K562 (cell line): ENCODE data around the gene CCM2. TPM values are rescaled to one million over a fixed set of nuclear protein-coding genes. Genes with fewer than 3 reads are reported as not detected.

Experiments used
- ATAC-seq: fragments of 200-7000 bp; cut with Tn5 transposase; 3 replicates; pipeline ENCODE4 v1.9.1; 2020; ENCODE audit warnings: moderate library complexity
- BruUV-seq: library from RNA; stranded (reverse); fragments of 400-500 nt; replicated peaks from 2 replicates; lab custom pipeline; 2021; lab: Mats Ljungman, UMichigan
- CTCF ChIA-PET: fragments of 300-600 bp; formaldehyde crosslinking; extraction: SDS; loops from one replicate; lab custom pipeline; 2021; ENCODE audit warnings: low intra/inter-chr PET ratio; lab: Yijun Ruan, JAX
- POLR2A ChIA-PET: fragments of 300-600, 350-650 bp; sonication (Branson Sonifier 250); formaldehyde crosslinking; extraction: SDS; loops from one replicate; lab custom pipeline; 2021; ENCODE audit warnings: antibody characterized with exemption, inconsistent platforms; lab: Yijun Ruan, JAX
- DNase-seq, 4 experiments: peaks; one replicate each; pipeline versions ENCODE4 v3.0.0 to v3.0.0-alpha.2; 2011 to 2018; ENCODE audit warnings: low spot score in 3 of 4, mixed read lengths in 3 of 4; ENCODE audit errors: extremely low read depth in 1 of 4
- FAIRE-seq: peaks from 2 replicates; lab custom pipeline; 2011; peaks lifted over from hg19 to GRCh38; lab: Jason Lieb, UNC
- H2AFZ ChIP-seq: 2 replicates; pipeline ENCODE4 v1.6.0; 2011; ENCODE audit warnings: low read depth, low read length, control low read depth, inconsistent platforms
- H3K27ac ChIP-seq: fragments of 200-600 bp; 3 replicates; pipeline ENCODE4 v1.8.0; 2011; ENCODE audit warnings: low read depth, mild to moderate bottlenecking, control low read depth, inconsistent platforms, low read length, moderate library complexity, mixed read lengths; ENCODE audit errors: extremely low read depth
- H3K27me3 ChIP-seq, 2 experiments: fragments of 300-600 bp in 1 of 2; 2 replicates in 1 of 2; 3 replicates in 1 of 2; pipeline versions ENCODE4 v1.6.0 to v1.8.0; 2011; ENCODE audit warnings: inconsistent platforms in 2 of 2, low read length in 2 of 2, mild to moderate bottlenecking in 1 of 2, mixed read lengths in 1 of 2, moderate library complexity in 1 of 2; ENCODE audit not compliant: control insufficient read depth in 2 of 2, insufficient read depth in 2 of 2
- H3K36me3 ChIP-seq: fragments of 300-600 bp; 3 replicates; pipeline ENCODE4 v1.8.0; 2011; ENCODE audit warnings: mild to moderate bottlenecking, low read length, inconsistent platforms; ENCODE audit not compliant: control insufficient read depth, insufficient read depth
- H3K4me1 ChIP-seq, 2 experiments: fragments of 200-600 bp in 1 of 2; replicated peaks in 1 of 2; 2 replicates in 1 of 2; 3 replicates in 1 of 2; pipeline versions ENCODE4 v1.5.1 to v1.8.0; 2011; ENCODE audit warnings: inconsistent platforms in 2 of 2, low read length in 2 of 2, mild to moderate bottlenecking in 1 of 2, mixed read lengths in 1 of 2, moderate library complexity in 1 of 2; ENCODE audit not compliant: control insufficient read depth in 2 of 2, insufficient read depth in 2 of 2
- H3K4me2 ChIP-seq: 2 replicates; pipeline ENCODE4 v1.6.1; 2011; ENCODE audit warnings: low read length, control low read depth, inconsistent platforms, mixed read lengths; ENCODE audit not compliant: insufficient read depth
- H3K4me3 ChIP-seq: fragments of 200-600 bp; sonication (generic), shearing (Covaris generic); 2 replicates; pipeline ENCODE4 v1.5.1; 2016; ENCODE audit warnings: control low read depth, inconsistent platforms
- H3K79me2 ChIP-seq: fragments of 200-600 bp; 3 replicates; pipeline ENCODE4 v1.8.0; 2011; ENCODE audit warnings: low read length, inconsistent platforms; ENCODE audit not compliant: control insufficient read depth, insufficient read depth
- H3K9ac ChIP-seq, 2 experiments: 2 replicates each; pipeline versions ENCODE4 v1.6.0 to v1.6.1; 2011; ENCODE audit warnings: low read depth in 2 of 2, low read length in 2 of 2, control low read depth in 1 of 2, inconsistent platforms in 1 of 2, mild to moderate bottlenecking in 1 of 2, mixed read lengths in 1 of 2; ENCODE audit not compliant: insufficient read depth in 1 of 2
- H3K9me1 ChIP-seq: one replicate; pipeline ENCODE4 v1.6.0; 2011; ENCODE audit warnings: inconsistent platforms, mild to moderate bottlenecking, low read length, moderate library complexity; ENCODE audit not compliant: control insufficient read depth, insufficient read depth
- H3K9me3 ChIP-seq: replicated peaks from 2 replicates; pipeline ENCODE4 v1.5.1; 2011; ENCODE audit warnings: low read depth, low read length, inconsistent platforms; ENCODE audit not compliant: control insufficient read depth, insufficient read depth
- H4K20me1 ChIP-seq: replicated peaks from 2 replicates; pipeline ENCODE4 v1.6.1; 2011; ENCODE audit warnings: low read length, inconsistent platforms, mixed read lengths; ENCODE audit not compliant: control insufficient read depth, insufficient read depth
- ESRRA ChIP-seq: fragments of 450-650 bp; IDR thresholded peaks from 2 replicates; pipeline ENCODE4 v1.6.1; 2014; ENCODE audit warnings: low read depth, mild to moderate bottlenecking, moderate library complexity, borderline replicate concordance
- HEY1 ChIP-seq: fragments of 250-450 bp; sonication (Bioruptor Pico); IDR thresholded peaks from 2 replicates; pipeline ENCODE4 v1.5.0; 2020; ENCODE audit warnings: mild to moderate bottlenecking, moderate library complexity, borderline replicate concordance
- PTTG1 ChIP-seq: fragments of 450-650 bp; IDR thresholded peaks from 2 replicates; pipeline ENCODE4 v1.6.1; 2016; ENCODE audit warnings: low read depth, mild to moderate bottlenecking, missing genetic modification characterization, missing compliant biosample characterization
- SP1 ChIP-seq: sonication (generic); formaldehyde crosslinking; IDR thresholded peaks from 2 replicates; pipeline ENCODE4 v1.8.1; 2022; ENCODE audit warnings: mild to moderate bottlenecking, missing genetic modification reagents
- TRIM25 ChIP-seq: fragments of 450-650 bp; IDR thresholded peaks from 2 replicates; pipeline ENCODE4 v1.7.0; 2016; ENCODE audit warnings: borderline replicate concordance
- ZBTB5 ChIP-seq: fragments of 450-650 bp; IDR thresholded peaks from 2 replicates; pipeline ENCODE4 v1.6.1; 2017; ENCODE audit warnings: antibody characterized with exemption
- ZNF134 ChIP-seq: fragments of 250-450 bp; sonication (Bioruptor Pico); conservative IDR thresholded peaks from 2 replicates; pipeline ENCODE4 v1.4.0; 2020
- ZNF717 ChIP-seq: fragments of 250-450 bp; sonication (Bioruptor Pico); IDR thresholded peaks from 2 replicates; pipeline ENCODE4 v1.5.0; 2021
- ZNF79 ChIP-seq: fragments of 250-450 bp; sonication (Bioruptor Pico); IDR thresholded peaks from 2 replicates; pipeline ENCODE4 v1.4.0; 2020; ENCODE audit warnings: low read depth, mild to moderate bottlenecking, moderate library complexity
- WGBS: fragments of 100-300 bp; shearing (Covaris generic); methylation state at CpG from one replicate; pipeline ENCODE4 v1.1.6; 2016; ENCODE audit warnings: low coverage, mixed read lengths; ENCODE audit not compliant: insufficient coverage; ENCODE audit errors: missing lambda C conversion rate; 5-methylcytosine and 5-hydroxymethylcytosine counted together
- in situ Hi-C: fragments of 300-500 bp; cut with MboI; formaldehyde crosslinking; loops from 4 replicates; pipeline ENCODE4 v1.15.0; 2018; ENCODE audit warnings: inconsistent platforms, mixed read lengths
- intact Hi-C: fragments of 100-400 bp; cut with micrococcal nuclease; formaldehyde crosslinking; loops from 2 replicates; pipeline ENCODE4 v1.14.2; 2022
- polyA plus RNA-seq, 8 experiments: library from polyadenylated mRNA; depleted of rRNA in 4 of 8; stranded (reverse) in 5 of 8; unstranded in 3 of 8; fragments of >200 nt; fragmentation: Nextera tagmentation in 2 of 8; fragmentation: Illumina TruSeq in 1 of 8; extraction: Ambion mirVana in 2 of 8; extraction: Trizol in 1 of 8; gene quantifications; 2 replicates each; pipeline versions ENCODE4 v1.2.1 to v1.2.3, GENCODE V29; 2011 to 2014; ENCODE audit warnings: inconsistent platforms in 1 of 8, missing spikeins in 1 of 8
- total RNA-seq, 7 experiments: library from RNA; depleted of rRNA in 6 of 7; stranded (reverse); fragments of >200 nt in 6 of 7; fragmentation: Illumina TruSeq in 2 of 7; extraction: Trizol in 2 of 7; gene quantifications; 2 replicates each; pipeline versions ENCODE4 v1.2.1 to v1.2.3, GENCODE V29; 2011 to 2021; ENCODE audit warnings: low replicate concordance in 1 of 7

The CCM2 gene
- total and polyA plus RNA-seq, 9 of the 15 experiments (the other 6 are each of a cell fraction or from before 2014, with no cell fraction given), result 0.41 to 38.6 (median 25.9) TPM

DNA sequence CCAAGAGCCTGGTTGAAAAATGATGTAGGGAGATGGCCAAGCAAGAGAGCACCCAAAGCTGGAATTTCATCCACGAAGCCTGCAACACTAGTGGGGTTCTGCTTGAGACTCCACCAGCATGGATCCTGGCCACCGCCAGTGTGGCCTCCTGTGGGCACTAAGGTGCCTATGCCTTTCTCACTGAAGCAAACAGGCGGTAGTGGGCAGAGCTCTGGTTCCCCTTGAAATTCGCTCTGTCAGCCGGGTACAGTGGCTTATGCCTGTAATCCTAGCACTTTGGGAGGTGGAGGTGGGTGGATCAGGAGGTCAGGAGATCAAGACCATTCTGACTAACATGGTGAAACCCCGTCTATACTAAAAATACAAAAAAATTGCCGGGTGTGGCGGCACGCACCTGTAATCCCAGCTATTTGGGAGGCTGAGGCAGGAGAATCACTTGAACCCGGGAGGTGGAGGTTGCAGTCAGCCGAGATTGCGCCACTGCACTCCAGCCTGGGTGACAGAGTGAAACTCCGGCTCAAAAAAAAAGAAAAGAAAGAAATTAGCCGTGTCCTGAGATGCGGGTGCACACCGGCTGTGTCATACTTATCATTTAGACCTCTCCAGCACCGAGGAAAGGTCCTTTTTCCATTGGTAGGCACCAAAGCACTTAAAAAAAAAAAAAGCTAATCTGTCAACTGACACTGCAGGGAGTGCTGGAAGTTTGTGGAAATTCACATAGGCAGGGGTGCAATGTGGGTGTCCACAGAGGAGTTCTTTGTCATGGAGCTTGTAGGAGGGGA, 28.3 kb downstream of the CCM2 start (continued):
- TF ChIP-seq TRIM25 (no peak), PTTG1 (no peak), SP1 (CRISPR knock-in tag) (no peak), HEY1 (CRISPR knock-in tag) (no peak), ZNF717 (no peak), ZNF134 (CRISPR knock-in tag) (no peak)

GRCh38 chr7:45028920-45029344, 28.9 kb downstream of the CCM2 start:
- 89% methylated on average over 7 of the region's 7 CpGs for WGBS

More at GRCh38 chr7:45028920-45029344, 28.9 kb downstream of the CCM2 start:
- no peaks in the 10 kb centered on the region for H4K20me1 ChIP-seq
- in situ Hi-C loops (no loop called here), intact Hi-C loops (no loop called here)
- FAIRE-seq, result no peak
- no peak overlapping the region for H3K4me3 ChIP-seq
- H2AFZ ChIP-seq, result no peak overlapping the region
- TF ChIP-seq ZBTB5 (no peak), ESRRA (no peak), ZNF79 (CRISPR knock-in tag) (no peak)
- no peaks in the 10 kb centered on the region for H3K27me3 ChIP-seq
- ATAC-seq, result no peak
- CTCF ChIA-PET, result no interaction called here
- no peaks in the 10 kb centered on the region for H3K9me3 ChIP-seq
- POLR2A ChIA-PET, result interaction anchor here (0.6 to 1.1 kb wide), 3 partner anchors 28 to 144 kb away, joined by 3 read pairs; no protein-coding TSS in a partner anchor
- H3K9me1 ChIP-seq, result no peaks in the 10 kb centered on the region
- no peak for DNase-seq
- peaks cover 38% of the 10 kb centered on the region; the same call in 2 of the 3 replicates for H3K36me3 ChIP-seq
- H3K4me1 ChIP-seq, result peaks cover 6 to 9% of the 10 kb centered on the region in 2 experiments; a peak in 3 of 5 replicates
- BruUV-seq, result no TSS peak
- H3K27ac ChIP-seq, result no peak overlapping the region
- H3K9ac ChIP-seq, result no peak overlapping the region
- no peak overlapping the region for H3K4me2 ChIP-seq
- peaks cover 79% of the 10 kb centered on the region for H3K79me2 ChIP-seq
